Keratinocyte (primary cell): ENCODE results near the gene PPP1R13L. TPM values are rescaled to one million over a fixed set of nuclear protein-coding genes. Genes with fewer than 3 reads are reported as not detected.
A peak's percentile ranks its signal among the peaks of the same experiment; 100 is the strongest.

Experiments
- DNase-seq: peaks from one replicate; pipeline ENCODE4 v3.0.0-alpha.2; 2011; ENCODE audit warnings: low read depth, missing footprints, low spot score
- FAIRE-seq: peaks from 2 replicates; lab custom pipeline; 2011; peaks lifted over from hg19 to GRCh38; lab: Jason Lieb, UNC
- H2AFZ ChIP-seq: 2 replicates; pipeline ENCODE4 v1.6.0; 2012; ENCODE audit warnings: low read length, control low read depth, inconsistent platforms; ENCODE audit not compliant: control insufficient read depth
- H3K27ac ChIP-seq: 2 replicates; pipeline ENCODE4 v1.5.1; 2011; ENCODE audit warnings: low read length; ENCODE audit not compliant: control insufficient read depth, insufficient read depth
- H3K27me3 ChIP-seq: 3 replicates; pipeline ENCODE4 v1.6.0; 2011; ENCODE audit warnings: low read length; ENCODE audit not compliant: control insufficient read depth, insufficient read depth; ENCODE audit errors: extremely low read depth
- H3K36me3 ChIP-seq, 2 experiments: 2 replicates in 1 of 2; 3 replicates in 1 of 2; pipeline ENCODE4 v1.5.1; 2011; ENCODE audit warnings: low read length in 2 of 2, mild to moderate bottlenecking in 1 of 2; ENCODE audit not compliant: control insufficient read depth in 2 of 2, insufficient read depth in 2 of 2; ENCODE audit errors: extremely low read depth in 1 of 2
- H3K4me1 ChIP-seq: 3 replicates; pipeline ENCODE4 v1.5.1; 2011; ENCODE audit warnings: low read length; ENCODE audit not compliant: control insufficient read depth, insufficient read depth; ENCODE audit errors: extremely low read depth
- H3K4me2 ChIP-seq: 3 replicates; pipeline ENCODE4 v1.6.0; 2011; ENCODE audit warnings: low read depth, low read length; ENCODE audit not compliant: control insufficient read depth, insufficient read depth; ENCODE audit errors: extremely low read depth
- H3K4me3 ChIP-seq, 3 experiments: fragments of 200-600 bp in 1 of 3; sonication (generic) in 1 of 3; 2 replicates in 2 of 3; 3 replicates in 1 of 3; pipeline ENCODE4 v1.5.1; 2011 to 2016; ENCODE audit warnings: low read length in 3 of 3, mild to moderate bottlenecking in 3 of 3, control low read depth in 2 of 3, inconsistent platforms in 1 of 3, low read depth in 1 of 3, mixed read lengths in 1 of 3, mixed run types in 1 of 3, moderate library complexity in 1 of 3; ENCODE audit not compliant: control insufficient read depth in 2 of 3, insufficient read depth in 2 of 3; ENCODE audit errors: extremely low read depth in 1 of 3
- H3K79me2 ChIP-seq: 2 replicates; pipeline ENCODE4 v1.6.0; 2012; ENCODE audit warnings: low read length; ENCODE audit not compliant: control insufficient read depth, insufficient read depth
- H3K9ac ChIP-seq: 3 replicates; pipeline ENCODE4 v1.6.0; 2011; ENCODE audit warnings: low read length; ENCODE audit not compliant: control insufficient read depth, insufficient read depth; ENCODE audit errors: extremely low read depth
- H3K9me1 ChIP-seq: 3 replicates; pipeline ENCODE4 v1.6.0; 2011; ENCODE audit warnings: low read length; ENCODE audit not compliant: control insufficient read depth, insufficient read depth; ENCODE audit errors: extremely low read depth
- H3K9me3 ChIP-seq: 2 replicates; pipeline ENCODE4 v1.5.1; 2012; ENCODE audit warnings: low read depth, low read length; ENCODE audit not compliant: control insufficient read depth
- H4K20me1 ChIP-seq: 3 replicates; pipeline ENCODE4 v1.6.0; 2011; ENCODE audit warnings: low read length; ENCODE audit not compliant: control insufficient read depth, insufficient read depth; ENCODE audit errors: extremely low read depth
- EZH2 ChIP-seq: IDR thresholded peaks from one replicate; pipeline ENCODE4 v1.6.1; 2012; ENCODE audit warnings: inconsistent platforms, mild to moderate bottlenecking, low read length, moderate library complexity
- dilution Hi-C: fragments of 300-500 bp; cut with MboI; formaldehyde crosslinking; loops from one replicate; pipeline ENCODE4 v1.7.0; 2020; ENCODE audit warnings: low sequenced_read_pairs; ENCODE audit not compliant: extremely low pct_ligation_motif_present
- polyA plus RNA-seq, 5 experiments: library from polyadenylated mRNA; depleted of rRNA in 3 of 5; stranded (reverse) in 3 of 5; stranded (forward) in 1 of 5; unstranded in 1 of 5; fragments of >200 nt; gene quantifications; 1 replicate in 1 of 5; 2 replicates in 3 of 5; 3 replicates in 1 of 5; pipeline versions ENCODE4 v1.2.1 to v1.2.3, GENCODE V29; 2011 to 2012; ENCODE audit warnings: missing spikeins in 2 of 5, low read depth in 1 of 5, low replicate concordance in 1 of 5
- TF ChIP-seq, protein P1 (sequence below), 3 experiments: IDR thresholded peaks in 1 of 3; conservative IDR thresholded peaks in 1 of 3; optimal IDR thresholded peaks in 1 of 3; 2 replicates in 2 of 3; 3 replicates in 1 of 3; pipeline versions ENCODE3 to v1.5.1; 2011; ENCODE audit warnings: low read length in 3 of 3, mild to moderate bottlenecking in 3 of 3, moderate library complexity in 2 of 3, control low read depth in 1 of 3, inconsistent platforms in 1 of 3; ENCODE audit not compliant: insufficient read depth in 2 of 3; ENCODE audit errors: extremely low read depth in 1 of 3

PPP1R13L gene
- polyA plus RNA-seq, 1 donor (not counting 4 experiments of a cell fraction or from before 2014, with no cell fraction given), result 31.2 TPM

DNA sequence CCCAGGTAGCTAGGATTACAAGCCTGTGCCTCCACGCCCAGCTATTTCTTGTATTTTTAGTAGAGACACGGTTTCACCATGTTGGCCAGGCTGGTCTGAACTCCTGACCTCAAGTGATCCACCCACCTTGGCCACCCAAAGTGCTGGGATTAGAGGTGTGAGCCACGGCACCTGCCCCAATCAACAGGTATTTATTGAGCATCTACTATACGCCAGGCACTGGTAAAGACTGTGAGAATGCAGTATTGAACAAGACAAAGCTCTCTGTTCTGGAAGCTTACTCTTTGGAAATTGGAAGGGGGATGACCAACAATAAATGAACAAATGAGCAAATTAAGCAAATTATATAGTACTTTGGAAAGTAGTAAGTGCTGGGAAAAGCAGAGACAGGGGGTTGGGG lies 40.3 kb upstream of the PPP1R13L start:
- no peaks in the 10 kb centered on the region for H4K20me1 ChIP-seq
- no peaks in the 10 kb centered on the region for H3K79me2 ChIP-seq
- H3K9ac ChIP-seq, result peak overlapping the region; percentile 87
- FAIRE-seq (no peak), DNase-seq (no peak)
- no peaks in the 10 kb centered on the region for H3K9me1 ChIP-seq
- no peak overlapping the region for H2AFZ ChIP-seq
- no peaks in the 10 kb centered on the region for H3K9me3 ChIP-seq
- no peaks in the 10 kb centered on the region for H3K36me3 ChIP-seq
- peaks cover 67% of the 10 kb centered on the region for H3K4me1 ChIP-seq
- no peak overlapping the region for H3K4me3 ChIP-seq
- no peaks in the 10 kb centered on the region for H3K27me3 ChIP-seq
- peak overlapping the region; percentile 90 for H3K27ac ChIP-seq
- dilution Hi-C loops, result no loop called here
- no peak overlapping the region for H3K4me2 ChIP-seq
- TF ChIP-seq EZH2, result no peak
- TF ChIP-seq, protein P1, sequence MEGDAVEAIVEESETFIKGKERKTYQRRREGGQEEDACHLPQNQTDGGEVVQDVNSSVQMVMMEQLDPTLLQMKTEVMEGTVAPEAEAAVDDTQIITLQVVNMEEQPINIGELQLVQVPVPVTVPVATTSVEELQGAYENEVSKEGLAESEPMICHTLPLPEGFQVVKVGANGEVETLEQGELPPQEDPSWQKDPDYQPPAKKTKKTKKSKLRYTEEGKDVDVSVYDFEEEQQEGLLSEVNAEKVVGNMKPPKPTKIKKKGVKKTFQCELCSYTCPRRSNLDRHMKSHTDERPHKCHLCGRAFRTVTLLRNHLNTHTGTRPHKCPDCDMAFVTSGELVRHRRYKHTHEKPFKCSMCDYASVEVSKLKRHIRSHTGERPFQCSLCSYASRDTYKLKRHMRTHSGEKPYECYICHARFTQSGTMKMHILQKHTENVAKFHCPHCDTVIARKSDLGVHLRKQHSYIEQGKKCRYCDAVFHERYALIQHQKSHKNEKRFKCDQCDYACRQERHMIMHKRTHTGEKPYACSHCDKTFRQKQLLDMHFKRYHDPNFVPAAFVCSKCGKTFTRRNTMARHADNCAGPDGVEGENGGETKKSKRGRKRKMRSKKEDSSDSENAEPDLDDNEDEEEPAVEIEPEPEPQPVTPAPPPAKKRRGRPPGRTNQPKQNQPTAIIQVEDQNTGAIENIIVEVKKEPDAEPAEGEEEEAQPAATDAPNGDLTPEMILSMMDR (optimal IDR thresholded peaks at IDR 0.05 in 1 of 3, IDR thresholded peaks at IDR 0.05 in 1 of 3, conservative IDR thresholded peaks at IDR 0.05 in 1 of 3; ENCODE audit: extremely low read depth in 1 of 3, insufficient read depth in 2 of 3, low read length in 3 of 3), result no peak

- Histone ChIP-seq H3K79me2 (no peaks in the 10 kb centered on the region), H4K20me1 (no peaks in the 10 kb centered on the region), H3K4me2 (peak overlapping the region; percentile 86), H3K4me1 (peaks cover 61% of the 10 kb centered on the region), H3K36me3 (no peaks in the 10 kb centered on the region), H3K9ac (peak overlapping the region; percentile 87), H3K9me1 (no peaks in the 10 kb centered on the region), H2AFZ (peak overlapping the region; percentile 43), H3K9me3 (no peaks in the 10 kb centered on the region), H3K27me3 (no peaks in the 10 kb centered on the region), H3K4me3 (peak overlapping the region in 2 of 3 experiments; percentile 39 to 42), H3K27ac (peak overlapping the region; percentile 90)
- dilution Hi-C loops, result no loop called here
- no peak for TF ChIP-seq EZH2
- TF ChIP-seq, protein P1 (optimal IDR thresholded peaks at IDR 0.05 in 1 of 3, IDR thresholded peaks at IDR 0.05 in 1 of 3, conservative IDR thresholded peaks at IDR 0.05 in 1 of 3; ENCODE audit: extremely low read depth in 1 of 3, insufficient read depth in 2 of 3, low read length in 3 of 3), result peak in 2 of 3 experiments; percentile 1 to 16
- DNase-seq, result no peak
- FAIRE-seq, result no peak
These were observed 39.6 kb upstream of the PPP1R13L start for GRCh38 chr19:45444318-45445041.
